Measurements from ENCODE around the gene TRMT11.

DNA sequence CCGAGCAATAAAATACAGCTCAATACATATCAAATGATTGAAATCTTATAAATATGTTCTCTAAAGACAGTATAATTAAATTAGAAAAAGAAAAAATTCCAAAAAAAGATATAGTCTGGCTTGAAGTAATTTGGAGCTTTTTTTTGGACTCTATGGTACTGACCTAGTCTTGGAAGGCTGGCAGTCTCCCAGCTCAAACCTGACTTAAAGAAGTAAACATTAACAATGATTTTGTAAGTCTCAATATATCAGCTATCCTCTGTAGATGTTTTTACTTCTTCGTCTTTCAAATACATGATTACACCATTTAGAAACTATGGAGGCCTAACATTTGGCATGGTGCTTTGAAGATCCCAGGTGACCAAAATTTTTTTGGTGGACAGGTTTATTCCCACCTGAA lies 15.6 kb upstream of the TRMT11 start:
- TF ChIP-seq IRF9 (CRISPR knock-in tag; IDR thresholded peaks at IDR 0.05; ENCODE audit: borderline replicate concordance), result no peak
- TF ChIP-seq, protein P1, sequence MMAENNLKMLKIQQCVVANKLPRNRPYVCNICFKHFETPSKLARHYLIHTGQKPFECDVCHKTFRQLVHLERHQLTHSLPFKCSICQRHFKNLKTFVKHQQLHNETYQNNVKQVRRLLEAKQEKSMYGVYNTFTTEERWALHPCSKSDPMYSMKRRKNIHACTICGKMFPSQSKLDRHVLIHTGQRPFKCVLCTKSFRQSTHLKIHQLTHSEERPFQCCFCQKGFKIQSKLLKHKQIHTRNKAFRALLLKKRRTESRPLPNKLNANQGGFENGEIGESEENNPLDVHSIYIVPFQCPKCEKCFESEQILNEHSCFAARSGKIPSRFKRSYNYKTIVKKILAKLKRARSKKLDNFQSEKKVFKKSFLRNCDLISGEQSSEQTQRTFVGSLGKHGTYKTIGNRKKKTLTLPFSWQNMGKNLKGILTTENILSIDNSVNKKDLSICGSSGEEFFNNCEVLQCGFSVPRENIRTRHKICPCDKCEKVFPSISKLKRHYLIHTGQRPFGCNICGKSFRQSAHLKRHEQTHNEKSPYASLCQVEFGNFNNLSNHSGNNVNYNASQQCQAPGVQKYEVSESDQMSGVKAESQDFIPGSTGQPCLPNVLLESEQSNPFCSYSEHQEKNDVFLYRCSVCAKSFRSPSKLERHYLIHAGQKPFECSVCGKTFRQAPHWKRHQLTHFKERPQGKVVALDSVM (CRISPR knock-in tag; IDR thresholded peaks at IDR 0.05), result no peak
- TF ChIP-seq ZNF562 (CRISPR knock-in tag; IDR thresholded peaks at IDR 0.05; ENCODE audit: borderline replicate concordance), result no peak

Measured in HepG2 (cell line).